ENCODE results near the gene BCL2L2. TPM values are rescaled to one million over a fixed set of nuclear protein-coding genes. Genes with fewer than 3 reads are reported as not detected.

BCL2L2 gene
- total and polyA plus RNA-seq, 9 of the 15 experiments (the other 6 are each of a cell fraction or from before 2014, with no cell fraction given): 2.6 to 32.5 (median 14.7) TPM

DNA sequence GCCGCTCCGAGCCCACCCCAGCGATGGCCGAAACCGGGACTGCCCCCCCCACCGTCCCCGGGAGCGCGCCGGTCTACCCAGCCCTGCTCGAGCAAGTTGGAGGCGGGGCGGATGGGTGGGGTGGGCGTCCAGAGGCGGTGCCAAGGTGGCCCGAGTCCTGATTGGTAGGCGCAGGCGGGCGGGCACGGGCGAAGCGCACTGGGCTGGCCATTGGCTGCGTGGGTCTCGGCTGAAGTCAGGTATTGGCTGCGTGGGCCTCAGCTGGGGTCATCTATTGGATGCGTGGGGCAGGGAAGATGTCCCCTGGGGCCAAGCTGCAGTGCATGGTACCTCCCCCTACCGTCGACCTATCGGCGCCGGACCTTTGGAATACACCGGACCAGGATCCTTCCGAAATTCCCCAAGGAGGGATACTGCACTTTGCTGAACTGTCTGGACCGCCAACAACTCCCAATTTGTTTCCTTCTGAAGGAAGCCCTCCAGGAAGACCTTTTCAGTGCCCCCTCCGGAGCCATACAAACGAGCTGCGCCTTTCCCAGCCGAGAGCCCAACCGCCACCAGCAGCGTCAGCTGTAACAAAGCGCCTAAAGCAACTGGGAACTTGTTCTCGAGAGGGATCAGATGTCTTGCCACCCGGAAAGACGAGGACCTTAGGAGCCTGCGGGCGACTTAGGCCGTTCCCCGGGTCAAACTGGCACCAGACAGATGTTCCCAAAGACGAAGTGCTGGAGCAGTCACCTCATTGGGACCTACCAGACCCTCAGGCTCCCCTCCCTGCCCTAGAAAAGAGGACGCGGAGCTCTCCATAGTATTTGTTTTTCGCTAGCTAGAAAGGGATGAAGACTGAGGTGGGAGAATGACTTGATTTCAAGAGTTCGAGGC is 20.4 kb upstream of the BCL2L2 start, which contains the start of gene HOMEZ (continued):
- no peak for TF ChIP-seq HEY1 (CRISPR knock-in tag; IDR thresholded peaks at IDR 0.05; ENCODE audit: borderline replicate concordance)
- no peak for TF ChIP-seq MED1 (CRISPR knock-in tag; IDR thresholded peaks at IDR 0.05; ENCODE audit: borderline replicate concordance)
- TF ChIP-seq KDM4B (IDR thresholded peaks at IDR 0.05; ENCODE audit: borderline replicate concordance in 2 of 2, low read depth in 1 of 2): peak in 1 of 2 experiments; percentile 63; a peak in 1 of 4 replicates
- TF ChIP-seq PHF20 (IDR thresholded peaks at IDR 0.05; ENCODE audit: partially characterized antibody): peak; percentile 33
- TF ChIP-seq SMC3 (conservative IDR thresholded peaks at IDR 0.05; ENCODE audit: insufficient read depth, low read depth, low read length): 0 out of 2 replicates have a peak, but pooled peaks have one; percentile 9
- peak in 1 of 2 experiments; percentile 45; a peak in 2 of 4 replicates for TF ChIP-seq MAZ (CRISPR knock-in tag; conservative IDR thresholded peaks at IDR 0.05 in 1 of 2, IDR thresholded peaks at IDR 0.05 in 1 of 2)
- peak; percentile 52; the same call in 1 of the 2 replicates for TF ChIP-seq CBX1 (IDR thresholded peaks at IDR 0.05; ENCODE audit: low read depth)
- TF ChIP-seq, protein P1, sequence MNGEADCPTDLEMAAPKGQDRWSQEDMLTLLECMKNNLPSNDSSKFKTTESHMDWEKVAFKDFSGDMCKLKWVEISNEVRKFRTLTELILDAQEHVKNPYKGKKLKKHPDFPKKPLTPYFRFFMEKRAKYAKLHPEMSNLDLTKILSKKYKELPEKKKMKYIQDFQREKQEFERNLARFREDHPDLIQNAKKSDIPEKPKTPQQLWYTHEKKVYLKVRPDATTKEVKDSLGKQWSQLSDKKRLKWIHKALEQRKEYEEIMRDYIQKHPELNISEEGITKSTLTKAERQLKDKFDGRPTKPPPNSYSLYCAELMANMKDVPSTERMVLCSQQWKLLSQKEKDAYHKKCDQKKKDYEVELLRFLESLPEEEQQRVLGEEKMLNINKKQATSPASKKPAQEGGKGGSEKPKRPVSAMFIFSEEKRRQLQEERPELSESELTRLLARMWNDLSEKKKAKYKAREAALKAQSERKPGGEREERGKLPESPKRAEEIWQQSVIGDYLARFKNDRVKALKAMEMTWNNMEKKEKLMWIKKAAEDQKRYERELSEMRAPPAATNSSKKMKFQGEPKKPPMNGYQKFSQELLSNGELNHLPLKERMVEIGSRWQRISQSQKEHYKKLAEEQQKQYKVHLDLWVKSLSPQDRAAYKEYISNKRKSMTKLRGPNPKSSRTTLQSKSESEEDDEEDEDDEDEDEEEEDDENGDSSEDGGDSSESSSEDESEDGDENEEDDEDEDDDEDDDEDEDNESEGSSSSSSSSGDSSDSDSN (IDR thresholded peaks at IDR 0.05; ENCODE audit: borderline replicate concordance in 1 of 2, low read depth in 2 of 2, low read length in 2 of 2): peak; percentile 48 to 71; a peak in 2 of 4 replicates
- TF ChIP-seq SUPT5H (IDR thresholded peaks at IDR 0.05): peak; percentile 81
- peak; percentile 86; the same call in 1 of the 2 replicates for TF ChIP-seq CTBP1 (IDR thresholded peaks at IDR 0.05; ENCODE audit: borderline replicate concordance)
- no peak for TF ChIP-seq SAFB2 (IDR thresholded peaks at IDR 0.05; ENCODE audit: borderline replicate concordance, low read depth, low read length, severe bottlenecking)
- TF ChIP-seq HNRNPL (IDR thresholded peaks at IDR 0.05; ENCODE audit: low read depth, low read length): peak; percentile 62; the same call in 1 of the 2 replicates
- no peak for TF ChIP-seq ZNF197 (CRISPR knock-in tag; IDR thresholded peaks at IDR 0.05; ENCODE audit: low read depth)
- no peak for TF ChIP-seq ATF3 (IDR thresholded peaks at IDR 0.05)
- TF ChIP-seq ATF3 (CRISPR knock-in tag; conservative IDR thresholded peaks at IDR 0.05): no peak
- 0 out of 2 replicates have a peak, but pooled peaks have one; percentile 29 for TF ChIP-seq NFRKB (IDR thresholded peaks at IDR 0.05; ENCODE audit: low read depth)
- peak; percentile 52 for TF ChIP-seq PCBP1 (IDR thresholded peaks at IDR 0.05; ENCODE audit: low read depth, low read length, poor library complexity, severe bottlenecking)
- peak; percentile 75 for TF ChIP-seq ZFX (CRISPR knock-in tag; IDR thresholded peaks at IDR 0.05)
- TF ChIP-seq, protein P2, sequence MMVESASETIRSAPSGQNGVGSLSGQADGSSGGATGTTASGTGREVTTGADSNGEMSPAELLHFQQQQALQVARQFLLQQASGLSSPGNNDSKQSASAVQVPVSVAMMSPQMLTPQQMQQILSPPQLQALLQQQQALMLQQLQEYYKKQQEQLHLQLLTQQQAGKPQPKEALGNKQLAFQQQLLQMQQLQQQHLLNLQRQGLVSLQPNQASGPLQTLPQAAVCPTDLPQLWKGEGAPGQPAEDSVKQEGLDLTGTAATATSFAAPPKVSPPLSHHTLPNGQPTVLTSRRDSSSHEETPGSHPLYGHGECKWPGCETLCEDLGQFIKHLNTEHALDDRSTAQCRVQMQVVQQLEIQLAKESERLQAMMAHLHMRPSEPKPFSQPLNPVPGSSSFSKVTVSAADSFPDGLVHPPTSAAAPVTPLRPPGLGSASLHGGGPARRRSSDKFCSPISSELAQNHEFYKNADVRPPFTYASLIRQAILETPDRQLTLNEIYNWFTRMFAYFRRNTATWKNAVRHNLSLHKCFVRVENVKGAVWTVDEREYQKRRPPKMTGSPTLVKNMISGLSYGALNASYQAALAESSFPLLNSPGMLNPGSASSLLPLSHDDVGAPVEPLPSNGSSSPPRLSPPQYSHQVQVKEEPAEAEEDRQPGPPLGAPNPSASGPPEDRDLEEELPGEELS (CRISPR knock-in tag; IDR thresholded peaks at IDR 0.05; ENCODE audit: borderline replicate concordance): no peak
- no peak for TF ChIP-seq USF2 (CRISPR knock-in tag; IDR thresholded peaks at IDR 0.05)

Measured in K562 (cell line).